K562 (cell line): ENCODE data around the gene TLCD4. TPM values are rescaled to one million over a fixed set of nuclear protein-coding genes. Genes with fewer than 3 reads are reported as not detected.

ENCODE experiments used
- ARID3A ChIP-seq: IDR thresholded peaks from 2 replicates; pipeline ENCODE4 v1.6.1; 2012; ENCODE audit warnings: low read depth, low read length, improper control_type of control experiment, borderline replicate concordance
- CBX1 ChIP-seq: sonication (generic); IDR thresholded peaks from 2 replicates; pipeline ENCODE4 v1.6.1; 2016; ENCODE audit warnings: antibody characterized with exemption, low read depth, mild to moderate bottlenecking
- CHD4 ChIP-seq: fragments of 200-600 bp; sonication (generic); IDR thresholded peaks from 3 replicates; pipeline ENCODE4 v1.6.1; 2012; ENCODE audit warnings: low read depth, mild to moderate bottlenecking, mixed read lengths, low read length, inconsistent platforms; ENCODE audit not compliant: insufficient read depth, insufficient replicate concordance, poor library complexity, severe bottlenecking
- FOSL1 ChIP-seq: fragments of 200-800 bp; sonication (Bioruptor generic); conservative IDR thresholded peaks from 2 replicates; pipeline ENCODE4 v1.6.1; 2016; ENCODE audit warnings: missing genetic modification characterization, missing compliant biosample characterization
- FOXP1 ChIP-seq: sonication (generic); formaldehyde crosslinking; IDR thresholded peaks from 2 replicates; pipeline ENCODE4 v1.8.0; 2022; ENCODE audit warnings: mild to moderate bottlenecking, missing genetic modification reagents
- MAX ChIP-seq: sonication (generic); formaldehyde crosslinking; IDR thresholded peaks from 2 replicates; pipeline ENCODE4 v1.9.0; 2022; ENCODE audit warnings: mild to moderate bottlenecking, missing genetic modification reagents
- MTA2 ChIP-seq: fragments of 450-650 bp; IDR thresholded peaks from 2 replicates; pipeline ENCODE4 v1.6.1; 2016; ENCODE audit warnings: low read depth
- NCOA2 ChIP-seq, 2 experiments: fragments of 450-650 bp; IDR thresholded peaks; 2 replicates each; pipeline ENCODE4 v1.6.1; 2018; ENCODE audit warnings: mild to moderate bottlenecking in 2 of 2, moderate library complexity in 1 of 2; ENCODE audit not compliant: partially characterized antibody in 2 of 2
- NFRKB ChIP-seq: fragments of 450-650 bp; IDR thresholded peaks from 2 replicates; pipeline ENCODE4 v1.6.1; 2016; ENCODE audit warnings: low read depth
- POLR2G ChIP-seq: fragments of 200-400 bp; formaldehyde crosslinking; IDR thresholded peaks from 2 replicates; pipeline ENCODE4 v1.6.1; 2017; ENCODE audit warnings: low read depth, mild to moderate bottlenecking, antibody characterized with exemption, low read length, moderate library complexity
- RUNX1 ChIP-seq: sonication (generic); IDR thresholded peaks from 2 replicates; pipeline ENCODE4 v1.6.1; 2016; ENCODE audit warnings: antibody characterized with exemption, low read depth
- SMARCE1 ChIP-seq: fragments of 450-650 bp; IDR thresholded peaks from 2 replicates; pipeline ENCODE4 v1.7.1; 2016; ENCODE audit warnings: mild to moderate bottlenecking
- TRIM24 ChIP-seq, 2 experiments: fragments of 450-650 bp; IDR thresholded peaks; 2 replicates each; pipeline ENCODE4 v1.6.1; 2016
- USF2 ChIP-seq: sonication (generic); formaldehyde crosslinking; IDR thresholded peaks from 2 replicates; pipeline ENCODE4 v1.5.0; 2020; ENCODE audit warnings: missing genetic modification reagents
- XRCC5 ChIP-seq: fragments of 200-400 bp; formaldehyde crosslinking; IDR thresholded peaks from 2 replicates; pipeline ENCODE4 v1.6.1; 2017; ENCODE audit warnings: low read depth, mild to moderate bottlenecking, low read length
- ZMIZ1 ChIP-seq, 2 experiments: fragments of 150-350 bp in 1 of 2; IDR thresholded peaks; 2 replicates each; pipeline ENCODE4 v1.6.1; 2012 to 2016; ENCODE audit warnings: low read depth in 2 of 2, low read length in 2 of 2, mild to moderate bottlenecking in 1 of 2, moderate library complexity in 1 of 2
- ZNF165 ChIP-seq: fragments of 250-450 bp; sonication (Bioruptor Pico); IDR thresholded peaks from 2 replicates; pipeline ENCODE4 v1.4.0; 2020; ENCODE audit warnings: borderline replicate concordance
- ZNF311 ChIP-seq: fragments of 250-450 bp; sonication (Bioruptor Pico); IDR thresholded peaks from 2 replicates; pipeline ENCODE4 v1.4.0; 2020; ENCODE audit warnings: mild to moderate bottlenecking, moderate library complexity
- ZNF589 ChIP-seq: fragments of 200-800 bp; sonication (Bioruptor generic); IDR thresholded peaks from 2 replicates; pipeline ENCODE4 v1.6.1; 2016; ENCODE audit warnings: low read depth, missing genetic modification characterization, missing compliant biosample characterization
- ZNF699 ChIP-seq: fragments of 250-450 bp; sonication (Bioruptor Pico); IDR thresholded peaks from 2 replicates; pipeline ENCODE4 v1.8.0; 2021; ENCODE audit warnings: mild to moderate bottlenecking, moderate library complexity; ENCODE audit not compliant: insufficient replicate concordance
- ZNF717 ChIP-seq: fragments of 250-450 bp; sonication (Bioruptor Pico); IDR thresholded peaks from 2 replicates; pipeline ENCODE4 v1.5.0; 2021
- ZNF764 ChIP-seq: fragments of 250-450 bp; sonication (Bioruptor Pico); IDR thresholded peaks from 2 replicates; pipeline ENCODE4 v1.4.0; 2020; ENCODE audit warnings: low read depth, mild to moderate bottlenecking, moderate library complexity
- polyA plus RNA-seq, 8 experiments: library from polyadenylated mRNA; depleted of rRNA in 4 of 8; stranded (reverse) in 5 of 8; unstranded in 3 of 8; fragments of >200 nt; fragmentation: Nextera tagmentation in 2 of 8; fragmentation: Illumina TruSeq in 1 of 8; extraction: Ambion mirVana in 2 of 8; extraction: Trizol in 1 of 8; gene quantifications; 2 replicates each; pipeline versions ENCODE4 v1.2.1 to v1.2.3, GENCODE V29; 2011 to 2014; ENCODE audit warnings: inconsistent platforms in 1 of 8, missing spikeins in 1 of 8
- total RNA-seq, 7 experiments: library from RNA; depleted of rRNA in 6 of 7; stranded (reverse); fragments of >200 nt in 6 of 7; fragmentation: Illumina TruSeq in 2 of 7; extraction: Trizol in 2 of 7; gene quantifications; 2 replicates each; pipeline versions ENCODE4 v1.2.1 to v1.2.3, GENCODE V29; 2011 to 2021; ENCODE audit warnings: low replicate concordance in 1 of 7

TLCD4 gene
- total and polyA plus RNA-seq, 9 of the 15 experiments (the other 6 are each of a cell fraction or from before 2014, with no cell fraction given): 3.5 to 19.8 (median 7.6) TPM

- TF ChIP-seq ZMIZ1 (IDR thresholded peaks at IDR 0.05; ENCODE audit: low read depth in 2 of 2, low read length in 2 of 2) (no peak), ZNF311 (CRISPR knock-in tag) (0 out of 2 replicates have a peak, but pooled peaks have one; percentile 28), ZNF589 (CRISPR knock-in tag) (no peak), CBX1 (no peak), FOSL1 (tag) (no peak), SMARCE1 (no peak), ARID3A (no peak), ZNF165 (CRISPR knock-in tag) (no peak), ZNF764 (CRISPR knock-in tag) (no peak), RUNX1 (no peak), TRIM24 (IDR thresholded peaks at IDR 0.05) (peak in 1 of 2 experiments; percentile 82; a peak in 2 of 4 replicates), FOXP1 (peak; percentile 73; the same call in 1 of the 2 replicates), CHD4 (no peak), XRCC5 (no peak), POLR2G (peak; percentile 79), MAX (peak; percentile 86), NFRKB (no peak), ZNF699 (CRISPR knock-in tag) (no peak), NCOA2 (IDR thresholded peaks at IDR 0.05; ENCODE audit: partially characterized antibody in 2 of 2) (no peak), MTA2 (peak; percentile 54), ZNF717 (CRISPR knock-in tag) (no peak), USF2 (CRISPR knock-in tag) (no peak)
Observed at GRCh38 chr1:95072532-95073419, 44.4 kb upstream of the TLCD4 start, which contains the start of gene ALG14 (continued).
